ENCODE measurements around the gene TCF7. TPM values are rescaled to one million over a fixed set of nuclear protein-coding genes. Genes with fewer than 3 reads are reported as not detected.

Gene TCF7
- total RNA-seq, 1 experiment from 2014 or later: 0.42 TPM

DNA sequence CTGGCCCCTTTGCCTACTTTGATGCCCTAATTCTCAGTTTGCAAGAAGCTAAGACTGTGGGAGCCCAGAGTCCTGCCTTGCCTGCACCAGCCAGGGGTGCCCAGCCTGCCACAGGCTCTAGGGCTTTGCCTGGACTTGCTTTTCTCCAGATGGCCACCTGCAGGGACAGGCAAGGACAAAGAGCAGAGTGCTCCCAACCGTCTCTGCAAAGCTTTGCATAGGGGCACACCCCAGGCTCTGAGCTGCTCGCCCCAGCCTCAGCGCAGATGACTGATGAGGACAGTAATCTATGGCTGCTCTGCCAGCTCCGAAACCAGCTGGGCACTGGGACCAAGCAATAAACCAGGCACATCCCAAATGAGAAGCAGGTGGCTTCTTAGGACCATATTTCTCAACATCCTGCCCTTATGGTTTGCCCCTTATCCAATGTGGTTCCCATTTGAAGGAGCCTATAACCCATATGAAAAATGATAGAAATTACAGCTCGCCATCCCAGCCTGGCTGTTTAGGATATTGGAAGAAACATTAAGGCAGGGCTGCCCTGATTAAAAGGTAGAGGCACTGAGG, 25.4 kb upstream of the TCF7 start:
- DNase-seq (ENCODE audit: extremely low read depth, low read depth): no peak

DNA sequence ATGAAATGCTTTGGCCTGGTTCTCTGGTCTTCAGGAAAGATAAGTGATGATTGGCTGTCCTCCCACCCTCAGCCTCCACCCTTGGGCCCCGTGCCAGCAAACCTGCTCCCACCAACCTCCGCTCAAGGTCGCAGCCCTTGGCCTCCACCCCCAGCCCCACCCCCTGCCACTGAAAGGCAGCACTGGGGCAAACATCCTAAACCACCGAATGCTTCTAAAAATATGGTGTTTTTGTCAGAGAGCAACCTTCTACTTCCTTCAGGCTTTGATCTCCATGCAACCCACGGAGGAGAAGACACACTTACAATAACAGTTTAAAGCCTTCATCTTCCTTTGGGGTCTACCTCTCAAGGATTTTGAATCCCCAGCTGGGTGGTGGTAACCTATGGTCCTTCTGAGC, 24.0 kb upstream of the TCF7 start:
- DNase-seq (ENCODE audit: extremely low read depth, low read depth): no peak

DNA sequence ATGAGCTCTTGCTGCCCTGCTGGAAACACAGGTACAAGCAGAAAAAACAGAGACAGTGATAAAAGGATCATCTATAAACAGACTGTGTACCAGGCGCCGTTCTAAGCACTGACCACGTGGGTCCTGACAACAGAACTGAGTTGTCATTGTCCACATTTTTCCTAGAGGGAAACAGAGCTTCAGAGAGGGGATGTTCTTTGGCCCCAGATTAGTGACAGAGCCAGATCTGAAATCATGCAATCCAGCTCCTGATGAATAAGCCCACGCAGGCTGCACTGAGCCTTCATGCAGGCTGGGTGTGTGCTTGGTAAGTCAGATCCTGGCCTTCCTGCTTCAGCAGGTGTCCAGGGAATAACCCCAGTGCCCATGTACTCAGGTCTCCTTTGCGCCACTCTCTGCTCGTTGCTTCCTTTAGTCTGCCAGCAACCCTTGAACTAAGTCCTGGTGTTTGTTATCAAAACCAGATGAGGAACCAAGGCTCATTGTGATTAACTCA, 22.8 kb upstream of the TCF7 start:
- no peak for DNase-seq (ENCODE audit: extremely low read depth, low read depth)

DNA sequence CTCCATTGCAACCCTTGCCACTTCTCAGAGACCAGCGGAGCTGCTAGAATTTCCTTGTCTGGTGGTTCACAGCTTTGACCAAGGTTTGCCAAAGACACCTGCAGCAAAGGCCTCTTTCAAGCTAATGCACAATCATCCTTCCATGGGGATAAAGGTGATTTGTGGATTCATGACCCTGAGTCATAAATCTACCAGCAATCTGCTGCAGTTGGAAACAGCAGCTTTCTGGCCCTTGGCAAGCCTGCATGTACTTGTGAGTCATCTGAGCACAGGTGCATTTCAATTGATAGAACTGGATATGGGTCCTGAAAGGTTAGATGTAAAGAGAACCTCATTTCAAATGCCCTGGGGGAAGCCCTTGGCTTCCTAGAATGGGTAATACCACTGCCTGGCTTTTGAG, 21.6 kb upstream of the TCF7 start:
- DNase-seq (ENCODE audit: extremely low read depth, low read depth): no peak

DNA sequence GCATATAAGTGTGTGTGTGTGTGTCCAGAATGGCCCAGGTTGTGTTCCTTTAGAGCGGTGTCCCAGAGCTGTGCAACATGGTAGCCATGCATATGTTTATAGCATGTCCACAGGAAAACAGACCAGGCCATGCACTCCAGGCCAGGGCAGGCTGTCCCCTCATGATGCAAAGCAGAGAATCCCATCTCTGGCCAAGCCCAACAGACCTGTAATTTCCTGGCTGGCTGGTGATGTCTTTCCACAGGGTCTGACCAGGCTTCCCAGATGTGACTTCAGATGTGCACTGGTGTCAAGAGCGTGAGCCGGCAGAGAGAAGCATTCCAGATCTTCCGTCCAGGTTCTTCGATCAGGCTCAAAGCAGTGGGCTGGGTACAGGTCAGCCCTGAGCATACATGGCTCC, 21.1 kb upstream of the TCF7 start:
- no peak for DNase-seq (ENCODE audit: extremely low read depth, low read depth)

DNA sequence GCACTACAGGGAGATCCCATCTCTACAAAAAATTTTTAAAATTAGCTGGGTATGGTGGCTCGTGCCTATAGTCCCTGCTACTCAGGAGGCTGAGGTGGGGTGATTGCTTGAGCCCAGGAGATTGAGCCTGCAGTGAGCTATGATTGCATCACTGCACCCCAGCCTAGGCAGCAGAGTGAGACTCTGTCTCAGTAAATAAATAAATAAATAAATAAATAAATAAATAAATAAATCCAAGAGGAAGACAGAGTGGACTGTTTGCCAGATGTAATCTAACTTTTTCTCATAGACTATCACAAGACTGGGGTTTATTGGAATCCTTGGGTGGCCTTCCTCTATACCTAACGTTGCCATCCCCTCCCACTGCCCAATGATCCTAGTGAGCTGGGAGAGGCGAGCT, 19.2 kb upstream of the TCF7 start:
- DNase-seq (ENCODE audit: extremely low read depth, low read depth): no peak

DNA sequence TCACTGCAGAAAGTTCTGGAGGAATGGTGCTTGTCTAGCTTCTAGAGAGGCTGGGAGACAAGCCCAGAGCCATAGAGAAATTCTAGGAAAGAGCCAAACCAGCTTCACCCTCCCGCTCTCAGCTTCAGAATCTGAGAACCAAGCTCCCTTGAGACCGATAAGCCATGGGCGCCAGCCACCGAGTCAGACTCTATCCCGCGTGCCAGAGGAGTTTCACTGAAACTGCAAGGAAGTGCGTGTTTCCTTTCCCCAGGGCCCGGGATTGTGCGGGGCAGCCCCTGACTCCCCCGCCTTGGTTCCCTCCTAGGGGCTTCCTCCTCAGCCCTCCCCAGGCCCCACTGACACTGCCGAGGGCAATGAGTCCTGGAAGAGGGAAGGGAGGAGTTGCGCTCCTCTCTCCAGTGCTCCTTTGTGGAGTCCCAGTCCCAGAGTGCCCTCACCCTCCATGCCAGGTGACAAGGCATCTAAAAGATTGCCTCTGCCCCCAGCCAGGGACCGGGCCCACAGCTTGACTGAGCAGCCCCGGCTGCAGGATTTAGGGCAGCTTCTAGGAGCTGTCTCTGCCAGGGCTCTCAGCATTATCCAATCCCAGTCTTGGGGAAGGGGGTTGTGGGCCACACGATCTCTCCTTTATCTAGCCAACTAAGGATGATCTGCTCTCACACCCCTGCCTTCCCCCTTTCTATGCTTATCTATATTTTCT, 18.4 kb upstream of the TCF7 start:
- no peak for DNase-seq (ENCODE audit: extremely low read depth, low read depth)

DNA sequence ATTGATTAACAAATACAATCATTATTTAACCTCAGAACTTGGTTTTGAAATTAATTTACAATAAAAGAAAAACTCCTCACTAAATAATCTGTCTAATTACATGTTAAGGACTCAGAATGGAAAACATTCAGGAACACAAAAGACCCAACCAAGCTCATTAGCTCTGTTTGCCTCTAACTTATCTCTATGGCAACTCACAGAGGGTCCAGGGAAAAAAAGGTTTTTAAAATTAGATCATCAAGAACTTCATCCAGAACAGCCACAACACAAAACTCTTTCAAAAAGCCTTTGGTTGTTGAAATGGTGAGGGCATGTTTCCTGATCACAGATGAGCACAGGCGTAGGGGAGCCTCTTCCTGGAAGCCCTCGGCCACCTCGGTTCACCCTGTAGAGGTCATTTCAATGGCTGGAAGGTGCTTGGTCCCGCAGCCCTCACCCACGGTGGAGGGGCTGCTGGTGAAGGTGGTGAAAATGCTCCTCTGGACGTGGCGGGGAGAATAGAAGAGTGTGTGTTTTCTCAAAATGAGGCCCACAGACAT, 17.2 kb upstream of the TCF7 start:
- DNase-seq (ENCODE audit: extremely low read depth, low read depth): no peak

DNA sequence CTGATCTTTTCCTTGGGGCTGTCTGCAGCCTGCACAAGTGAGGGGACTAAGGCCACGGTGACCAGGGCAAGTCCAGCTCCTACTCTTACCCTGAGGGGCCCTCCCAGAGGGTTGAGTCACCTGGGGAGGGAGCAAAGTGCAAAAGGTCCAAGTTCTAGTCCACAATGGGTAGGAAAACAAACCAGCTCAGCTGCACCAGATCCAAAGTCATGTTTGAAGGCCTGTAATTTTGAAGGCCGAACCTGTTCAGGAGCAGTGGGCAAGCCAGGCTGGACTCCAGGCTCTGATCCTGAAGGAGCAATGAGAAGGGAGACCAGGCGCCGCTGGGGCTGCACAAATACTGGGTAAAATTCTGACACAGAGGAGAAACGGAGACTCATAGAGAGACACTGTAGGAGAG, 15.8 kb upstream of the TCF7 start:
- DNase-seq (ENCODE audit: extremely low read depth, low read depth): no peak

DNA sequence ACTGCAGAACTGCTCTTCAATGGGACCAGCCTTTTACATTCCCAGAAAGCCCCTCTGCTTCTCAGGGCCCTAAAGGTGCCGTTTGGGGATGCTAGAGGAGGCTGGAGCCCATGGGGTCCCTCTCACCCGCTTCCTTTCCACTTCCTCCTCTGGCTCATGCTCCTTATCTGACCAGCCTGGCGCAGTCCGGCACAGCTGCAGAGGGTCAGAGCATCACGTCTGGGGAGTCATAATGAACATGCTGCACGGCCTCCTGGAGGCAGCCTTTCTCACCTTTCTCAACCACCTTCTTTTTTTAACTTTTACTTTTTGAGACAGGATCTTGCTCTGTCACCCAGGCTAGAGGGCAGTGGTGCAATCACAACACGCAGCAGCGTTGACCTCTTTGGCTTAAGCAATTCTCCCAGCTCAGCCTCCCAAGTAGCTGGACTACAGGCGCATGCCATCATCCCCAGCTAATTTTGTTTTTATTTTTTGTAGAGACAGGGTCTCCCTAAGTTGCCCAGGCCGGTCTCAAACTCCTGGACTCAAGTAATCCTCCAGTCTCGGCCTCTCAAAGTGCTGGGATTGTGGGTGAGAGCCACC, 15.1 kb upstream of the TCF7 start:
- DNase-seq (ENCODE audit: extremely low read depth, low read depth): no peak

DNA sequence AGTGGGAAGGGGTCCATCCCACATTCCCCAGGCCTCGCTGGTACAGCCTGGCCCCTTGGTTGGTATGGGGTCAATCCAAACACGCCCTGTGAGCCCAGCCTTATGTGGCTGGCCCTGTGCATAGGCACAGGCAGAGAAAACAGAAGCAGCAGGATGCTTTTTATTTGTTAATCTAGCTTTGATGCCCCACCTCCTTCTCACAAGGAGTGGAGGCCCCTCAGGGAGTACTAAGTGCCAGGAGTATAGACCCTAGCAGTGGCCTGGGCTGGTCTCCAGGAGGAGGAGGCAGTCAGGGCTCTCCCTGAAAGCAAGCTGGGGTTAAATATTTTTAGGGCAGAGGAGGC, 14.6 kb upstream of the TCF7 start:
- no peak for DNase-seq (ENCODE audit: extremely low read depth, low read depth)

DNA sequence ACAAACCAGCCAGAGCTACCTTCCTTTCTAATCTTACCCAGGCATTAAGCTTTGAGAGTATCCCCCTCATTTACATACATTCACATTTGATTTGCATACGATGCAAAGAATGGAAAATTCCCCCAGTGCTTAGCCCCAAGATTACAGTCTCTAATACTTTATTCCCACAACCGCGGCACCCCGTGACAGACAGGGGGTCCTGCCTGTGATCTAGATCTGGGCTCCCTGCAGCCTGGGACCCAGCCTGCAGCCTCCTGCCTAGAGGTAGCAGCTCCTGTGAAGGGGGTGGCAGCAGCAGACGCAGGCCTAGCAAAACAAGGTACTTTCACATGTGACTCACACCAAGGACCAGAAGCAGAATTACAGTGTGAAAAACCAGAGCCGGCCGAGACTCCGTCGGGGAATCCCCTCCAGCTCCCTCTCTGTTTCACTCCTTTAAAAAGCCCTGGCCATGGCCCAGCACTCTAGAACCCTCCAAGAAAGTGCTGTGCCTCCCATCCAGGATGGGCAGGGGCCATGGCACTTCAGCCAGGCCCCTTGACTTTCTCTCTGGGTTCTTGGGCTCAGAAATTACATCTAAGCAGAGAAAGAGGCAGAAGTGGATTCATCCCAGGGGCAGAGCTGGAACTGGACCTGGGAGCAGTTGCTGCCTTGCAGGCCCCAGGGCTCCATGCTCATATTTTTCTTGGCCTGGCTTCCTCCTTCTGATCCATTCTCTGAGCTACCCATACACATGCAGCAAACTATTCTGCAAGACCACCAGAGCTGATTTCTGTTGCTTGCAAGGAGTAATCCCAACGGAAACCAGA, 14.0 kb upstream of the TCF7 start:
- no peak for DNase-seq (ENCODE audit: extremely low read depth, low read depth)

DNA sequence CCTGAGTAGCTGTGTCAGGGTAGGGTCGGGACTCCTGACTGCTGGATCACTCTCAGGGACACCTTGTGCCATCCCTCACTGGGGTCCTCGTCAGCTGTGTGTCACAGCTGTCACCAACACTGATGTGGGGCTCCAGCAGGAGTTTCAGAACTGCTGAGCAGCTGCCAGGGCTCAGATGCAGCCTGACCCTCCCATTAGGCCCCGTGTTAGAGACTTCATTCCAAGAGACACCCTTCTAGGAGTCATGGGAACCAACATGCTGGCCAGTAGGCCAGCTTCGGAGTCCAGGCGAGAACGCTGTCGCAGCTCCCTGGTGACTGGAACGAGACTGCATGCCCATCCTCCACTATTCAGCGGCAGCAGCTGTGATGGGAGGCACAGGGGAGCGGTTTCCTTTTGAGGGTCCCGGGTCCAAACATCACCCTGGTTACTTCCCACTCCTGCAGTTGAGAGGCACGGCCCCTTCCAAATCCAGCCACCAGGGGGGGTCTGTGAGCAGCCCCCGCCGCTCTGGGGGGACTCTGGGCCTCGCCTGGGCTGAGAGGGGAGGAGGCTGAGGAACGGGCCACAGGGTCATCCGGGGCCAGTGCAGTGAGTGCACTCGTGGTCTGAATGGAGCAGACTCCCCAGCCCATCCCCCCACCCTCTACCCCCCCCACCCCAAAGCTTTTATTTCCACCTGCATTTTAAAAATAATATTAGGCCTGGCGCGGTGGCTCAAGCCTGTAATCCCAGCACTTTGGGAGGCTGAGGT, 12.6 kb upstream of the TCF7 start:
- peak; percentile 37 for DNase-seq (ENCODE audit: extremely low read depth, low read depth)

DNA sequence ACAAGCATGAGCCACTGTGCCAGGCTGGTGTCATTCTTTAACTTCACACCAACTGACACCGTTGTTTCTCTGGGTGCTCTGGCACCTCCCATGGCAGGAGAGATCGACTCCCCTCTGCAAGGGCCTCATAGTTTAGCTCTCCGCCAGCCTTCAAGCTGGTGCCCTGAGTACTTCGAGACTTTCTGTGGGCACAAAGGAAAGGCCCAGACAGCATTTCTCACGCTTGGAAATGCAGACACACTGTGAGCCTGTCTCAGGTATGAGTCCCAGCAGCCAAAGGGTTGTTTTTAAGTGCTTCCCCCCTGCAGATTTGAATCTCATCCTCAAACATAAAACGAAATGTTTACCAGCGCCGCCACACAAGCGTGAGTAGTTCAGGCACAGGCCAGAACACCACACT, 11.1 kb upstream of the TCF7 start:
- DNase-seq (ENCODE audit: extremely low read depth, low read depth): no peak

DNA sequence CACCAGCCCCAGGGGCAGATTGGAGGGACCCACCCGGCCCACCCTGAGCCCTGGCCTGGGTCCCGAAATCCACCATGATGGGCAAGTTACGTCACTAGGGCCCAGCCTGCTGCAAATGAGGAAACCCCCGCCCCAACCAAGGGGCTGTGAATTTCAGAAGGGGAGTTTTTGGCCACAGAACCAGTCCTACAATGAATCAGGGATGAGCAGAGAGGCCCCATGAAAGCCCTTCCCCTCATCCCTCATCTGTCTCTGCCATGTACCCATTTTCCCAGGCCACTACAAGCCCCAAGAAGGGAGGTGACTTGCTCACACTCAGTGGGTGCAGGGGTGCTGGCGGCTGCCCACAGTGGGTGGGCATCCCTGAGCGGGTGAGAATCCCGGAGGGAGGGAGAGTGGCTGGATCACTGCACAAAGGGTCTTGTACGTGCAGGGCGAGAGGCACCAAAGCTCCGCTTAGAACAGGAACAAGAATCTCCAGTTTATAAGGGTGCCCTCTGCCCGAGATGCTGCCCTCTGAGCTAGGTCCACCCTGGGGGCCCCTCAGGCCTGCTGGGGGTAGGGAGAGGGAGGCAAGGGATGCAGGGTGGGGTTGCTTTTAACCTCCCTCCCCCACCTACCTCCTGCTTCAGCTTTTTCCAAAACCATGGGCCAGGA, 10.4 kb upstream of the TCF7 start:
- no peak for DNase-seq (ENCODE audit: extremely low read depth, low read depth)

DNA sequence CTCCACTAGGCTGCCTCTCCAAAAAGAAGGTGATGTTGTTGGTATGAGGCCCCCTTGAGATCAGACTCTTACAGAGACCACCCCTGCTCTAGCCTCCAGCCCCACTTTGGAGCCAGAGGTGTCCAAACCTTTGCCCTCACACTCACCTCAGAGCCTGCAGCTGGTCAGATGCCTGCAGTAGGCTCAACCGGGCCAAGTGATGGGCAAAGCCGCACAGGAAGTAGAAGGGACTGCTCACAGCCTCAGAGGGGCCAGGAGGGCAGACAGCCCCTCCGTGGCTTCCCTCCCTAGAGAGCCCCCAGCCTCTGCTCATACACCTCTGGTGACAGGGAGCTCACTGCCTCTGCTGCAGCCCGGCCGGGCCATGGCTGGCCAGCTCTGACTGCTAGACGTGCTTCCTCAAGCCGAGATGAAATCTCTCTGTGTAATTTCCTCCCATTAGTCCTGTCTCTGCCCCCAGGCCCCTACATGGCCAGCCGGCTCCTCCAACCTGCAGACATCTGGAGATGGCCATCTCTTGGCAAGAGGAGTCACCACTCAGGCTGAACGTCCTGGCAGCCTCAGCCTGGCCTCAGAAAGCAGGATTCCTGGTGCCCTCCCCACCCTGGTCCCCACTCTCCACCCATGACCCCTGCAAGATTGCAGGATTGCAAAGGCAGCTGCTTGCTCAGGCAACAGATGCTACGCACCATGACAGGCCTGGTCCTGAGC, 7.3 kb upstream of the TCF7 start:
- DNase-seq (ENCODE audit: extremely low read depth, low read depth): no peak

DNA sequence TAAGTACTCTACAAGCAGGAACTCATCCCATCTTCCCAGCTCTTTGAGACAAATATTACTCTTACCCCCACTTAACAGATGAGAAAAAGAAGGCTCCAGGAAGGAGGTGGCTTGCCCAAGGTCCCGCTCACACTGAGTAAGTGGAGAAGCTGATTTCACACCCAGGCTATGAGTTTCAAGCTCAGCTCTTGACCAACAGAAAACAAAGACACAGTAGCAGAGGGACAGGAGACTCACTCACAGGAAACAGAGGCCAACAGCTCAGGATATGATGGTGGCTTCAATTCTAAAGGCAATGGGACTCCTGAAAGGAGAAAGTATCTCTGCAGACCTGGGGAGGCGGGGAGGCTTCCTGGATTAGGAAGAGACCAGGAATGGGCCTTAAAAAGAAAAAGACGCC, 6.7 kb upstream of the TCF7 start:
- DNase-seq (ENCODE audit: extremely low read depth, low read depth): no peak

DNA sequence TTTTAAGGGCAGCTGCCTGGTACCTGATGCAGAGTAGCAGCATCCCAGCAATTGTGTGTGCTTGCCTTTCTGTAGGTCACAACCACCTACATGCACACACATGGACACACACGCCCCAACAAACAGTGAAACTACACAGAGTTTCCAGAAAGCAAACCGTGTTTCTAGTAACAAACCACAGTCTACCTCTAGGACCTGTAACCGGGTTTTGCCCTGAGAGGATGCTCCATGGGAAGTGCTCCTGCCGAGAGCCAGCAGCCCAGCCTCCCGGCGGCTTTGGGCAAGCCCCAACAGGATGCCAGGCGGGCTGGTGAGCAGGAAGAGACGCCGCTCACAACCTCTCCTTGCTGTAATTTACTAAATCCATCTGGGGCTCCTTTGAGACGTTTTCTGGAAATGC, 4.1 kb upstream of the TCF7 start:
- DNase-seq (ENCODE audit: extremely low read depth, low read depth): no peak

Data from NCI-H460 (cell line).